SK-N-SH treated with all-trans-retinoic acid at 6 μM for 48 hours (cell line): ENCODE results near the gene OCRL.

Experiments used
- ATAC-seq: fragments of 200-7000 bp; cut with Tn5 transposase; 3 replicates; pipeline ENCODE4 v1.9.1; 2020; ENCODE audit warnings: mild to moderate bottlenecking, moderate library complexity
- ARNTL ChIP-seq: fragments of 450-650 bp; formaldehyde crosslinking; IDR thresholded peaks from 2 replicates; pipeline ENCODE4 v1.5.0; 2020; ENCODE audit warnings: low read depth, mild to moderate bottlenecking, moderate library complexity, borderline replicate concordance
- BACH2 ChIP-seq: fragments of 250-450 bp; sonication (Bioruptor Pico); IDR thresholded peaks from 2 replicates; pipeline ENCODE4 v1.9.0; 2021; ENCODE audit warnings: mild to moderate bottlenecking, borderline replicate concordance
- CREB5 ChIP-seq: fragments of 250-450 bp; sonication (Bioruptor Pico); IDR thresholded peaks from 2 replicates; pipeline ENCODE4 v1.5.1; 2020; ENCODE audit warnings: low read depth, mild to moderate bottlenecking, moderate library complexity
- CSDC2 ChIP-seq: fragments of 250-450 bp; sonication (Bioruptor Pico); IDR thresholded peaks from 2 replicates; pipeline ENCODE4 v1.5.0; 2020; ENCODE audit warnings: mild to moderate bottlenecking, moderate library complexity
- ESRRG ChIP-seq: fragments of 250-450 bp; sonication (Bioruptor Pico); IDR thresholded peaks from 2 replicates; pipeline ENCODE4 v1.6.1; 2021; ENCODE audit warnings: mild to moderate bottlenecking
- ISL1 ChIP-seq: fragments of 250-450 bp; sonication (Bioruptor Pico); IDR thresholded peaks from 2 replicates; pipeline ENCODE4 v2.1.2; 2022; ENCODE audit warnings: mild to moderate bottlenecking, moderate library complexity
- SNAI2 ChIP-seq: fragments of 250-450 bp; sonication (Bioruptor Pico); IDR thresholded peaks from 2 replicates; pipeline ENCODE4 v1.5.0; 2020; ENCODE audit warnings: mild to moderate bottlenecking, moderate library complexity
- TCF4 ChIP-seq: fragments of 250-450 bp; sonication (Bioruptor Pico); IDR thresholded peaks from 2 replicates; pipeline ENCODE4 v1.8.0; 2021; ENCODE audit warnings: mild to moderate bottlenecking, moderate library complexity, borderline replicate concordance
- TOX ChIP-seq: fragments of 250-450 bp; sonication (Bioruptor Pico); IDR thresholded peaks from 2 replicates; pipeline ENCODE4 v1.8.0; 2021; ENCODE audit warnings: mild to moderate bottlenecking, moderate library complexity, borderline replicate concordance
- TSHZ2 ChIP-seq: fragments of 250-450 bp; sonication (Bioruptor Pico); IDR thresholded peaks from 2 replicates; pipeline ENCODE4 v1.5.0; 2020; ENCODE audit warnings: mild to moderate bottlenecking, moderate library complexity
- ZC3H10 ChIP-seq: fragments of 250-450 bp; sonication (Bioruptor Pico); IDR thresholded peaks from 2 replicates; pipeline ENCODE4 v1.5.1; 2021; ENCODE audit warnings: mild to moderate bottlenecking, moderate library complexity
- ZFP3 ChIP-seq: fragments of 250-450 bp; sonication (Bioruptor Pico); IDR thresholded peaks from 2 replicates; pipeline ENCODE4 v1.5.0; 2020; ENCODE audit warnings: mild to moderate bottlenecking, moderate library complexity
- ZFP30 ChIP-seq: fragments of 450-650 bp; formaldehyde crosslinking; IDR thresholded peaks from 2 replicates; pipeline ENCODE4 v1.5.0; 2022; ENCODE audit warnings: mild to moderate bottlenecking, moderate library complexity
- ZNF565 ChIP-seq: fragments of 450-650 bp; formaldehyde crosslinking; conservative IDR thresholded peaks from 2 replicates; pipeline ENCODE4 v1.5.0; 2020; ENCODE audit warnings: low read depth, mild to moderate bottlenecking, moderate library complexity
- ZNF70 ChIP-seq: fragments of 450-650 bp; formaldehyde crosslinking; IDR thresholded peaks from 2 replicates; pipeline ENCODE4 v1.5.0; 2020; ENCODE audit warnings: mild to moderate bottlenecking, moderate library complexity
- ZNF8 ChIP-seq: fragments of 450-650 bp; formaldehyde crosslinking; IDR thresholded peaks from 2 replicates; pipeline ENCODE4 v1.5.0; 2020; ENCODE audit warnings: mild to moderate bottlenecking, moderate library complexity
- TF ChIP-seq, protein P1 (sequence below): fragments of 250-450 bp; sonication (Bioruptor Pico); IDR thresholded peaks from 2 replicates; pipeline ENCODE4 v1.8.0; 2020; ENCODE audit warnings: mild to moderate bottlenecking, moderate library complexity, borderline replicate concordance
- TF ChIP-seq, protein P2 (sequence below): fragments of 250-450 bp; sonication (Bioruptor Pico); IDR thresholded peaks from 2 replicates; pipeline ENCODE4 v1.5.1; 2021; ENCODE audit warnings: mild to moderate bottlenecking, moderate library complexity
- TF ChIP-seq, protein P3 (sequence below): fragments of 250-450 bp; sonication (Bioruptor Pico); IDR thresholded peaks from 2 replicates; pipeline ENCODE4 v1.8.0; 2021; ENCODE audit warnings: low read depth, mild to moderate bottlenecking, moderate library complexity, borderline replicate concordance

Gene OCRL

DNA sequence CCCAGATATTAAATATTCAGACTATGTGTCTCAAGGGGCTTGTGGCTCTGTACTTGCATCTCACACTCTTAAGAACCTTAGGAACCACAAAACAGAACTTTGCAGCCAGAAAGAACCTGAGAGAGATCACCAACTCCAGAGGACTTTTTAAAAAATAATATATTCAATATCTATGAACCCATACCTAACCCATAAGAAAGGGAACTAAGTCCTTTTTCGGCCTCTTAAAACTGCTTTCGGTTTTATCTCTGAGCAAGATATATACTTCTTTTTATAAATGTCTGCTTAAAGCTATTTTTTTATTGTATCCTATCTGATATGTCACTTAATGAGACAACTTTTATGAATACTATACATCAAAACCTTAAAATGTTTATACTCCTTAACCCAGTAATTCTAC, 27.6 kb upstream of the OCRL start:
- ATAC-seq = no peak

DNA sequence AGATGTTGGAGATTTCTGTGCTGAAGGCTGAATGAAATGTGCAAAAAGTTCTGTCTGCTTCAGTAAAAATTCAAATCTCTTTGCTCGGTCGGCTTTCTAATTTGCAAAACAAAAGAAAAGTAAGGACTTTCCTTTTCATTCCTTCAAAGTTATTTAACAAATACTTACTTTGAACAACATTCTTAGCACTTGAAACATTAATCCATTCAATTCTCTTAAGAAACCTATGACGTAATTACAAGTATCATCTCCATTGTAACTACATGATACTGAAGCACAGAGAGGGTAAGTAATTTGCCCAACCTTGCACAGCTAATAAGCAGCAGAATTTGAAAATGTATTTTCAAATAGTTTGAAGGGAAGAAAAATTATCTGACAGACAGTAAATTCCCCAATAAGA, 23.7 kb upstream of the OCRL start:
- TF ChIP-seq SNAI2 (CRISPR knock-in tag) = no peak
- TF ChIP-seq ZNF70 (CRISPR knock-in tag) = no peak
- TF ChIP-seq ZNF565 = no peak
- TF ChIP-seq ZFP30 (CRISPR knock-in tag) = no peak
- TF ChIP-seq, protein P1, sequence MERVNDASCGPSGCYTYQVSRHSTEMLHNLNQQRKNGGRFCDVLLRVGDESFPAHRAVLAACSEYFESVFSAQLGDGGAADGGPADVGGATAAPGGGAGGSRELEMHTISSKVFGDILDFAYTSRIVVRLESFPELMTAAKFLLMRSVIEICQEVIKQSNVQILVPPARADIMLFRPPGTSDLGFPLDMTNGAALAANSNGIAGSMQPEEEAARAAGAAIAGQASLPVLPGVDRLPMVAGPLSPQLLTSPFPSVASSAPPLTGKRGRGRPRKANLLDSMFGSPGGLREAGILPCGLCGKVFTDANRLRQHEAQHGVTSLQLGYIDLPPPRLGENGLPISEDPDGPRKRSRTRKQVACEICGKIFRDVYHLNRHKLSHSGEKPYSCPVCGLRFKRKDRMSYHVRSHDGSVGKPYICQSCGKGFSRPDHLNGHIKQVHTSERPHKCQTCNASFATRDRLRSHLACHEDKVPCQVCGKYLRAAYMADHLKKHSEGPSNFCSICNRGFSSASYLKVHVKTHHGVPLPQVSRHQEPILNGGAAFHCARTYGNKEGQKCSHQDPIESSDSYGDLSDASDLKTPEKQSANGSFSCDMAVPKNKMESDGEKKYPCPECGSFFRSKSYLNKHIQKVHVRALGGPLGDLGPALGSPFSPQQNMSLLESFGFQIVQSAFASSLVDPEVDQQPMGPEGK (CRISPR knock-in tag) = no peak
- no peak for TF ChIP-seq ZNF8 (CRISPR knock-in tag)
- TF ChIP-seq TCF4 (CRISPR knock-in tag) = no peak
- TF ChIP-seq BACH2 (CRISPR knock-in tag) = no peak
- TF ChIP-seq ZFP3 (CRISPR knock-in tag) = no peak
- no peak for TF ChIP-seq CREB5 (CRISPR knock-in tag)
- TF ChIP-seq, protein P2, sequence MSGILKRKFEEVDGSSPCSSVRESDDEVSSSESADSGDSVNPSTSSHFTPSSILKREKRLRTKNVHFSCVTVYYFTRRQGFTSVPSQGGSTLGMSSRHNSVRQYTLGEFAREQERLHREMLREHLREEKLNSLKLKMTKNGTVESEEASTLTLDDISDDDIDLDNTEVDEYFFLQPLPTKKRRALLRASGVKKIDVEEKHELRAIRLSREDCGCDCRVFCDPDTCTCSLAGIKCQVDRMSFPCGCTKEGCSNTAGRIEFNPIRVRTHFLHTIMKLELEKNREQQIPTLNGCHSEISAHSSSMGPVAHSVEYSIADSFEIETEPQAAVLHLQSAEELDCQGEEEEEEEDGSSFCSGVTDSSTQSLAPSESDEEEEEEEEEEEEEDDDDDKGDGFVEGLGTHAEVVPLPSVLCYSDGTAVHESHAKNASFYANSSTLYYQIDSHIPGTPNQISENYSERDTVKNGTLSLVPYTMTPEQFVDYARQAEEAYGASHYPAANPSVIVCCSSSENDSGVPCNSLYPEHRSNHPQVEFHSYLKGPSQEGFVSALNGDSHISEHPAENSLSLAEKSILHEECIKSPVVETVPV = no peak
- no peak for TF ChIP-seq ARNTL (CRISPR knock-in tag)
- no peak for TF ChIP-seq CSDC2
- TF ChIP-seq ZC3H10 (CRISPR knock-in tag) = no peak
- TF ChIP-seq TSHZ2 (CRISPR knock-in tag) = no peak
- TF ChIP-seq, protein P3, sequence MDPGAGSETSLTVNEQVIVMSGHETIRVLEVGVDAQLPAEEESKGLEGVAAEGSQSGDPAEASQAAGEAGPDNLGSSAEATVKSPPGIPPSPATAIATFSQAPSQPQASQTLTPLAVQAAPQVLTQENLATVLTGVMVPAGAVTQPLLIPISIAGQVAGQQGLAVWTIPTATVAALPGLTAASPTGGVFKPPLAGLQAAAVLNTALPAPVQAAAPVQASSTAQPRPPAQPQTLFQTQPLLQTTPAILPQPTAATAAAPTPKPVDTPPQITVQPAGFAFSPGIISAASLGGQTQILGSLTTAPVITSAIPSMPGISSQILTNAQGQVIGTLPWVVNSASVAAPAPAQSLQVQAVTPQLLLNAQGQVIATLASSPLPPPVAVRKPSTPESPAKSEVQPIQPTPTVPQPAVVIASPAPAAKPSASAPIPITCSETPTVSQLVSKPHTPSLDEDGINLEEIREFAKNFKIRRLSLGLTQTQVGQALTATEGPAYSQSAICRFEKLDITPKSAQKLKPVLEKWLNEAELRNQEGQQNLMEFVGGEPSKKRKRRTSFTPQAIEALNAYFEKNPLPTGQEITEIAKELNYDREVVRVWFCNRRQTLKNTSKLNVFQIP = no peak
- no peak for TF ChIP-seq ISL1 (CRISPR knock-in tag)
- no peak for ATAC-seq

More for the DNA sequence above, 27.6 kb upstream of the OCRL start:
- TF ChIP-seq, protein P1 (CRISPR knock-in tag) = no peak
- TF ChIP-seq ZC3H10 (CRISPR knock-in tag) (no peak), TOX (no peak)

DNA sequence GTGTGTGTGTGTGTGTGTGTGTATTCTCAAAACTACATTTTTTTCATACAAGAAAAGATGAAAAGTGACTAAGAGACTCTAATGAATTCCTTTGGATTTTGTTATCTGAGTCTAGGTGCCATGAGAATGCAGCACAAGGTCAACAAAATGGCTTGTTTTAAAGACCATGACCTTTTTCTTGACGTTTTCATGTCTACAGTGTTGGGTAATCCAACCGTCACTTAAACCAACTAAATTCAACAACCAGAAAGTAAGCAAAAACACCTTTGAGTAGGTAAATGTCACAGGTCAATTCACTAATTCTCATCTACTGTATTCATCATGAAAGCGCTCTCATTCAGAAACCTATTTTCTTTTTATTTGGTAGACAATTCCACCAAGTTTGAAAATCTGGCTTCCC, 19.9 kb upstream of the OCRL start:
- no peak for ATAC-seq
- no peak for TF ChIP-seq ESRRG (CRISPR knock-in tag)
- no peak for TF ChIP-seq ZNF70 (CRISPR knock-in tag)
- TF ChIP-seq, protein P1 (CRISPR knock-in tag) = no peak
- TF ChIP-seq, protein P3 = no peak
- TF ChIP-seq, protein P2 = no peak
- TF ChIP-seq ZC3H10 (CRISPR knock-in tag) = no peak
- TF ChIP-seq BACH2 (CRISPR knock-in tag) = no peak
- no peak for TF ChIP-seq TOX
- no peak for TF ChIP-seq SNAI2 (CRISPR knock-in tag)
- no peak for TF ChIP-seq ZNF565
- TF ChIP-seq ZFP3 (CRISPR knock-in tag) = no peak
- TF ChIP-seq ISL1 (CRISPR knock-in tag) = no peak
